Measurements from ENCODE around the gene NMUR2.

Gene NMUR2

DNA sequence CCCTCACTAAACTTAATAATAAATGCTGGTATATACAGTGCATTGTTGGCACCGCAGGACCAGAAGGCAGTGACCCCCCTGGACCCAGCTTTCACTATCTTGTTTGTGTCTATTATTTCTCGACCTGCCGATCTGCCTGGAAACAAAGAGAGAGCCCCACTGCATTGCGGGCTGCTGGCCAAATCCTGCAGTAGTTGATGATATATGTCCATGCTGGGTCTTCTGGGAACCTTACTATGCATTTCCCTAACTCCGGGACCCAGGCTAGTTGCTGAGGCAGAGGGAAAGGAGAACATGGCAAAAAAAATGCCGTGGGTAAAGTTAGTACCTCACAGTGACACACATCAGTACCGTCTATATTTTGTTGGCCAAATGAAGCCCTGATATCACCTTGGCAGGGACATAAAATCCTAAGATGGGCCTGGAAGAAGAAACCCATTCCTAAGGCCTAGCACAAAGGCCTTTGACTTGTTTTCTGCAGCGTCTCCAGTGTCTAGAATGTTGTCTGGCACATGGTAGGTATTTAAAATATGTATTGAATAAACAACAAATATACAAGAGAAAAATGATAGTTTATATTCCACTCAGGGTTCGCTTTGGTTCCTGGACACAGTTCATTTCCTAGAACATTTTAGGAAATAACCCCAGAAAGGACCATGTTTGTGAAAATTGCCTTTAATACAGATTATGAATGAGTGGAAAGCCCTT is 46.1 kb downstream of the NMUR2 start:
- H3K27ac ChIP-seq, result no peak overlapping the region
- no peak for TF ChIP-seq ZFX (IDR thresholded peaks at IDR 0.05)
- TF ChIP-seq, protein P1, sequence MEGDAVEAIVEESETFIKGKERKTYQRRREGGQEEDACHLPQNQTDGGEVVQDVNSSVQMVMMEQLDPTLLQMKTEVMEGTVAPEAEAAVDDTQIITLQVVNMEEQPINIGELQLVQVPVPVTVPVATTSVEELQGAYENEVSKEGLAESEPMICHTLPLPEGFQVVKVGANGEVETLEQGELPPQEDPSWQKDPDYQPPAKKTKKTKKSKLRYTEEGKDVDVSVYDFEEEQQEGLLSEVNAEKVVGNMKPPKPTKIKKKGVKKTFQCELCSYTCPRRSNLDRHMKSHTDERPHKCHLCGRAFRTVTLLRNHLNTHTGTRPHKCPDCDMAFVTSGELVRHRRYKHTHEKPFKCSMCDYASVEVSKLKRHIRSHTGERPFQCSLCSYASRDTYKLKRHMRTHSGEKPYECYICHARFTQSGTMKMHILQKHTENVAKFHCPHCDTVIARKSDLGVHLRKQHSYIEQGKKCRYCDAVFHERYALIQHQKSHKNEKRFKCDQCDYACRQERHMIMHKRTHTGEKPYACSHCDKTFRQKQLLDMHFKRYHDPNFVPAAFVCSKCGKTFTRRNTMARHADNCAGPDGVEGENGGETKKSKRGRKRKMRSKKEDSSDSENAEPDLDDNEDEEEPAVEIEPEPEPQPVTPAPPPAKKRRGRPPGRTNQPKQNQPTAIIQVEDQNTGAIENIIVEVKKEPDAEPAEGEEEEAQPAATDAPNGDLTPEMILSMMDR (conservative IDR thresholded peaks at IDR 0.05), result no peak

DNA sequence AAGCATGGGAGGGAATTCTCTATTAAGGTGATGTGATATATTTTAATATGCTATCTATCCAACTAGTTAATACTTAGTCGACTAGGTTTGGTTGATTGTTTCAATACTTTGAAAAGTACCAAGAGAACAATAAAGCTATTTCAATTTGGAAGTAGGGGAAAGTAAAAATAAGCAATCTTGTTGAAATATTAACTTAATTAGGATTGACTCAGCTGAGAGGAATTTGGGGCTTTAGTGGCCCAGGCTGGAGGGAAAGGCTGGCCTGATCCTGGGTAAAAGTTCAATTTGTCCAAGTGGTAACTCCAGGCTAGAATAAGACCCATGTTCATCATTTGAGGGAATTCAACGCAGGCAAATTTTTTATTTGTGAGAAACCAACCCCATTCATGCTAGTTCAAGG is 48.6 kb downstream of the NMUR2 start:
- H3K27ac ChIP-seq, result no peak overlapping the region
- no peak for TF ChIP-seq ZFX (IDR thresholded peaks at IDR 0.05)
- TF ChIP-seq, protein P1 (conservative IDR thresholded peaks at IDR 0.05), result no peak

DNA sequence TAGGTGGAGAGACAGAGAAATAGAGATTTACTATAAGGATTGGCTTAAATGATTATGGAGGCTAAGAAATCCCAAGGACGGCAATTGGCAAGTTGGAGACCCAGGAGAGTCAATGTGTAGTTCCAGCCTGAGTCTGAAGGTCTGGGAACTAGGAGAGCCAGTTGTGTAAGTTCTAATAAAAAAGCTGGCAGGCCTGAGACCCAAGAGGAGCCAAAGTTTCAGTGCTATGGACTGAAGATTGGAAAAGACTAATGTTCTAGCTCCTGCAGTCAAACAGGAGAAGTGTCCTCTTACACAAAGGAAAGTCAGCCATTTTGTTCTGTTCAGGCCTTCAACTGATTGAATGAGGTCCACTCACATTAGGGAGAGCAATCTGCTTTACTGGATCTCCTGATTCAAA is 50.0 kb downstream of the NMUR2 start:
- no peak overlapping the region for H3K27ac ChIP-seq
- TF ChIP-seq, protein P1 (conservative IDR thresholded peaks at IDR 0.05), result no peak
- no peak for TF ChIP-seq ZFX (IDR thresholded peaks at IDR 0.05)

DNA sequence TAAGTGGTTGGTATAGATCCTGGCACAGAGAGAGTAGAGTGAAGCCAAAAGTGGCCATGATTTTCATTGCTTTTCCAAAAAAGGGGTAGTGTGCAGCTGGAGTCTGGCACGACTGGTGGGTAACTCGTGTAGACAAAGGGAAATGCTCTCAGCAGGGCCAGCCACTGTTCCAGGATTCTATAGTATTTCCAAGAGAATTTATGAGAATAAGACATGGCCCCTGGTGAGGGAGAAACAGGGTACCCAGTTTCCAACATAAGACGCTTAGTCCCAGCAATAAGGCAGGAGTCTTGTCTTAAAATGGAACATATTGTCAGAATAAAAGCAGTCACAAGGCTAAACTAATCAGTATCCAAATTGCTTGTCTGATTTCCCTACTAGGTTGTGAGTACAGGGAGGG is 52.1 kb downstream of the NMUR2 start:
- TF ChIP-seq, protein P1 (conservative IDR thresholded peaks at IDR 0.05), result no peak
- TF ChIP-seq ZFX (IDR thresholded peaks at IDR 0.05), result no peak

DNA sequence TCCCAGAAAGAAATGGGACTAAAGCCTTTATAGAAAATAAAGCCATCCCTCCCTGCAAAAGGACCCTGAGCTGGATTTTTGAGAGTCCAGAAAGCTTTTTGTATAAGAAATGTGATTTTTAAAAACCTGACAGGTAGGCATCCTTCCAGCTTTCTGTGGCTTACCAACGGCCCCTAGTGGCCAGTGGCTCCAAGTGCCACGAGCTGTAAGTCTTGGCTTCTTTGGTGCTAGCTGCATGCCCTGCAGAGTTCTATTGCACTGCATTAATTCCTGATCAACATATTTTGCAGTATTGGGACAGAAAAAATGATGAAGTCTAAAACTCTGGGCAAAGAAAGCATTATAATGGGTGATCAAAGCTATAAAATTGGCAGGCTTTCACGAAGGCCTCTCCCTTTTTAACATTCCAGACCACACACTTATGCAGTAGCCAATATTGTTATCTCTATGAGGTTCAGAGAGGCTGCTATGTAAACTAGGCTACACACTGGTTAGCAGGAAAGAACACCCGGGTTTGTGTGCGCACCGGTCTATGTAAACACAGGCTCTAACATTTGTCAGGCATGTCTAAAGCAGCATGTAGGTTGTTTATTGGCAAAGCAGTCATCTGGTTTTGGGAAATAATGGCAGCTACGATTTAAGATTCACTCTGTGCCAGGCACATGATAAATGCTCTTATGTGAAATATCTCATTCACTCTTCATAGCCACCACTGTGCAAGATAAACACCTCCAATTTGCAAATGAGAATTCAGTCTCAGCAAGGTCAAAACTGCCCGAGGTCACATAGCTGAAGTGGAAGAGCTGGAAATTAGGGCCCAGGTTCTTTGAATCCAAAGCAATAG is 55.2 kb downstream of the NMUR2 start:
- TF ChIP-seq, protein P1 (conservative IDR thresholded peaks at IDR 0.05), result peak; percentile 94
- TF ChIP-seq ZFX (IDR thresholded peaks at IDR 0.05), result no peak
- no peak overlapping the region for H3K27ac ChIP-seq

More for the DNA sequence above, 52.1 kb downstream of the NMUR2 start:
- no peak overlapping the region for H3K27ac ChIP-seq

Measured in C4-2B (cell line).